OCI-LY1 (cell line): Measurements from ENCODE around the gene NEXMIF.
"Not testable (repeated sequence)": the region's sequence is repeated elsewhere in the genome, so short reads cannot be mapped to it uniquely, and the experiment has no call there.

Experiments used
- H2AFZ ChIP-seq: fragments of 200-600 bp; sonication (generic), shearing (Covaris generic); 2 replicates; pipeline ENCODE4 v1.6.0; 2014; ENCODE audit warnings: antibody characterized with exemption, mild to moderate bottlenecking, low read length
- H3F3A ChIP-seq: fragments of 200-600 bp; sonication (generic), shearing (Covaris generic); 2 replicates; pipeline ENCODE4 v1.6.0; 2014; ENCODE audit warnings: mild to moderate bottlenecking, antibody characterized with exemption, low read length, moderate library complexity; ENCODE audit not compliant: insufficient read depth
- H3K27ac ChIP-seq: fragments of 200-600 bp; sonication (generic); 2 replicates; pipeline ENCODE4 v1.5.1; 2014; ENCODE audit warnings: low read length, mixed run types, mild to moderate bottlenecking, low read depth; ENCODE audit not compliant: poor library complexity, severe bottlenecking
- H3K27me3 ChIP-seq: fragments of 200-600 bp; sonication (generic); 2 replicates; pipeline ENCODE4 v1.6.0; 2014; ENCODE audit warnings: antibody characterized with exemption, mild to moderate bottlenecking, low read length, moderate library complexity; ENCODE audit not compliant: insufficient read depth
- H3K36me3 ChIP-seq: fragments of 200-600 bp; sonication (generic); 2 replicates; pipeline ENCODE4 v1.6.1; 2014; ENCODE audit warnings: mild to moderate bottlenecking, antibody characterized with exemption, low read length, moderate library complexity, mixed read lengths; ENCODE audit not compliant: insufficient read depth
- H3K4me1 ChIP-seq: fragments of 200-600 bp; sonication (generic); 2 replicates; pipeline ENCODE4 v1.5.1; 2014; ENCODE audit warnings: mild to moderate bottlenecking, low read length, moderate library complexity; ENCODE audit not compliant: insufficient read depth, severe bottlenecking
- H3K4me2 ChIP-seq: fragments of 200-600 bp; sonication (generic), shearing (Covaris generic); 2 replicates; pipeline ENCODE4 v1.6.1; 2014; ENCODE audit warnings: low read length
- H3K4me3 ChIP-seq: fragments of 200-600 bp; sonication (generic); 2 replicates; pipeline ENCODE4 v1.5.1; 2014; ENCODE audit warnings: low read length, low read depth, mild to moderate bottlenecking, mixed read lengths; ENCODE audit not compliant: poor library complexity, severe bottlenecking
- H3K79me2 ChIP-seq: fragments of 200-600 bp; shearing (Covaris generic); 2 replicates; pipeline ENCODE4 v1.6.1; 2016; ENCODE audit warnings: mixed run types, low read length, mixed read lengths; ENCODE audit not compliant: insufficient read depth
- H3K9ac ChIP-seq: fragments of 200-600 bp; sonication (generic), shearing (Covaris generic); 2 replicates; pipeline ENCODE4 v1.6.1; 2014; ENCODE audit warnings: mild to moderate bottlenecking, low read length, mixed read lengths
- H3K9me2 ChIP-seq: fragments of 200-600 bp; sonication (generic), shearing (Covaris generic); 2 replicates; pipeline ENCODE4 v1.6.1; 2014; ENCODE audit warnings: low read depth, mild to moderate bottlenecking, low read length, mixed read lengths
- H3K9me3 ChIP-seq: fragments of 200-600 bp; shearing (Covaris generic); 2 replicates; pipeline ENCODE4 v1.6.1; 2014; ENCODE audit warnings: low read length, mixed read lengths
- H4K20me1 ChIP-seq: fragments of 200-600 bp; sonication (generic), shearing (Covaris generic); 2 replicates; pipeline ENCODE4 v1.6.0; 2016; ENCODE audit warnings: mild to moderate bottlenecking, low read length; ENCODE audit not compliant: insufficient read depth
- CTCF ChIP-seq: fragments of 200-600 bp; sonication (generic), shearing (Covaris generic); IDR thresholded peaks from 2 replicates; pipeline ENCODE4 v1.5.1; 2017; ENCODE audit warnings: mild to moderate bottlenecking, antibody characterized with exemption, low read length, moderate library complexity, mixed read lengths
- EZH2 ChIP-seq: fragments of 200-600 bp; sonication (generic), shearing (Covaris generic); IDR thresholded peaks from 2 replicates; pipeline ENCODE4 v1.8.0; 2017; ENCODE audit warnings: borderline replicate concordance, mixed run types, mild to moderate bottlenecking, antibody characterized with exemption, low read length, moderate library complexity, mixed read lengths

NEXMIF gene

GRCh38 chrX:74865725-74866124 is 59.5 kb downstream of the NEXMIF start:
- TF ChIP-seq EZH2: no peak
- no peak for TF ChIP-seq CTCF
- no peaks in the 10 kb centered on the region for H4K20me1 ChIP-seq
- no peaks in the 10 kb centered on the region for H3K36me3 ChIP-seq
- no peaks in the 10 kb centered on the region for H3K4me1 ChIP-seq
- H3K9me3 ChIP-seq: no peaks in the 10 kb centered on the region
- H3K4me3 ChIP-seq: no peak overlapping the region
- H3K9me2 ChIP-seq: no peaks in the 10 kb centered on the region
- H3K4me2 ChIP-seq: no peak overlapping the region
- no peaks in the 10 kb centered on the region for H3F3A ChIP-seq
- H3K27me3 ChIP-seq: no peaks in the 10 kb centered on the region
- H3K27ac ChIP-seq: no peak overlapping the region
- no peaks in the 10 kb centered on the region for H3K79me2 ChIP-seq
- H2AFZ ChIP-seq: no peak overlapping the region
- H3K9ac ChIP-seq: no peak overlapping the region

DNA sequence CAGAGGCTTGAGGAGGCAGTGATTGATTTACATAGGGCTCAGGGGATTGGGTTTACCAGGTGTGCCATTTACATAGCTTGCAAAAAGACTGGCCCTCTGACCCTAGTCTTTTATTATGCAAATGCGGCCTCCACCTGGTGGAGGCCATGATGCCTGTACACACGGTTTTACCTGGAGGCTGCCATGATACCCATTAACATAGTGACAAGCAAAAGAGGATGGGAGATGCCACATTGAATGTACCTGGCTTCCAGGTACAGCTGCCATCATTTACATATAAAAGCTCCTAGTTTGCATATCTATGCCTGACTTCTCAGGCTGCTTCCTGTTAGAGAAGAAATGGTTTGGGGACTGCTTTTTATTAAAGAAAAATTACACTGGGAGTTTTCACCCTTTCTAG is 72.0 kb downstream of the NEXMIF start:
- Histone ChIP-seq H3K9me2 (no peaks in the 10 kb centered on the region), H3K79me2 (no peaks in the 10 kb centered on the region), H3K4me2 (no peak overlapping the region), H3K27me3 (no peaks in the 10 kb centered on the region), H2AFZ (no peak overlapping the region), H3K4me3 (no peak overlapping the region), H3K9ac (no peak overlapping the region), H3K27ac (no peak overlapping the region), H3K36me3 (no peaks in the 10 kb centered on the region), H3K4me1 (no peaks in the 10 kb centered on the region), H3F3A (no peaks in the 10 kb centered on the region), H4K20me1 (no peaks in the 10 kb centered on the region), H3K9me3 (no peaks in the 10 kb centered on the region)
- TF ChIP-seq CTCF: no peak
- TF ChIP-seq EZH2: no peak

DNA sequence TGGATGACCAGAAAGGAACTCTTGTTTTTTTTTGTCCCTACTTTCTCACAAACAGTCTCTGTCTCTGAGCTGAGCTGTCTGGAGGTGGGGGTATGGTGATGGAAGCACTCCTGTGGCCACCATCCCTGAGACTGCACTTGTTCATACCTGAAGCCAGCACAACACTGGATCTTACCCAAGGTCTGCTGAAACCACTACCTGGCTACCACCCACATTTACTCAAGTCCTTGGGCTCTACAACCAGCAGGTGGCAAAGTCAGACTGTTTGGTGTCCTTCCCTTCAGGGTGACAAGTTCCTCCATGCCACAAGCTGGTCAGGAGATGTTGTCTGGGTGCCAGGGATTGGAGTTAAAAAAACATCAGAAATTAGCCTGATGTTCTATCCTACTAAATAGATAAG is 89.7 kb downstream of the NEXMIF start:
- no peaks in the 10 kb centered on the region for H3K36me3 ChIP-seq
- no peak overlapping the region for H3K4me2 ChIP-seq
- H4K20me1 ChIP-seq: no peaks in the 10 kb centered on the region
- no peak overlapping the region for H3K27ac ChIP-seq
- H3K9me2 ChIP-seq: no peaks in the 10 kb centered on the region
- H3K79me2 ChIP-seq: no peaks in the 10 kb centered on the region
- TF ChIP-seq CTCF (no peak), EZH2 (no peak)
- H3K27me3 ChIP-seq: no peaks in the 10 kb centered on the region
- H2AFZ ChIP-seq: no peak overlapping the region
- no peak overlapping the region for H3K4me3 ChIP-seq
- H3K9me3 ChIP-seq: no peaks in the 10 kb centered on the region
- no peaks in the 10 kb centered on the region for H3K4me1 ChIP-seq
- no peaks in the 10 kb centered on the region for H3F3A ChIP-seq
- no peak overlapping the region for H3K9ac ChIP-seq

DNA sequence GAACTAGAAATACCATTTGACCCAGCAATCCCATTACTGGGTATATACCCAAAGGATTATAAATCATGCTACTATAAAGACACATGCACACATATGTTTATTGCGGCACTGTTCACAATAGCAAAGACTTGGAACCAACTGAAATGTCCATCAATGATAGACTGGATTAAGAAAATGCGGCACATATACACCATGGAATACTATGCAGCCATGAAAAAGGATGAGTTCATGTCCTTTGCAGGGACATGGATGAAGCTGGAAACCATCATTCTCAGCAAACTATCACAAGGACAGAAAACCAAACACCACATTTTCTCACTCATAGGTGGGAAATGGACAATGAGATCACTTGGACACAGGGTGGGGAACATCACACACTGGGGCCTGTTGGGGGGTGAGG is 105.5 kb downstream of the NEXMIF start:
- not testable (repeated sequence) for H2AFZ ChIP-seq

More for the DNA sequence above, 105.5 kb downstream of the NEXMIF start:
- not testable (repeated sequence) for H3K4me2 ChIP-seq, H3K27me3 ChIP-seq, H3K9ac ChIP-seq, H3K4me1 ChIP-seq, H3K4me3 ChIP-seq, H3K27ac ChIP-seq, H3F3A ChIP-seq, H4K20me1 ChIP-seq, H3K79me2 ChIP-seq, H3K9me3 ChIP-seq, H3K9me2 ChIP-seq, H3K36me3 ChIP-seq
